Mesenteric fat pad (tissue), 1 donor: ENCODE measurements around the gene DYSF. TPM values are rescaled to one million over a fixed set of nuclear protein-coding genes. Genes with fewer than 3 reads are reported as not detected.

Source experiments
- DNase-seq: peaks from one replicate; pipeline ENCODE4 v3.0.0-alpha.2; 2020; ENCODE audit warnings: low spot score
- total RNA-seq: library from RNA; stranded (reverse); fragmentation: NEBNext Ultra II Directional; extraction: Animal tissue kit (Norgen Biotek cat#: 25700); gene quantifications from one replicate; pipeline ENCODE4 v1.2.1, GENCODE V29; 2021
- donor health status: DM: yes; HTN: yes; CAD: no.

The DYSF gene
- total RNA-seq, 1 donor from 2014 or later, result 54.1 TPM

DNA sequence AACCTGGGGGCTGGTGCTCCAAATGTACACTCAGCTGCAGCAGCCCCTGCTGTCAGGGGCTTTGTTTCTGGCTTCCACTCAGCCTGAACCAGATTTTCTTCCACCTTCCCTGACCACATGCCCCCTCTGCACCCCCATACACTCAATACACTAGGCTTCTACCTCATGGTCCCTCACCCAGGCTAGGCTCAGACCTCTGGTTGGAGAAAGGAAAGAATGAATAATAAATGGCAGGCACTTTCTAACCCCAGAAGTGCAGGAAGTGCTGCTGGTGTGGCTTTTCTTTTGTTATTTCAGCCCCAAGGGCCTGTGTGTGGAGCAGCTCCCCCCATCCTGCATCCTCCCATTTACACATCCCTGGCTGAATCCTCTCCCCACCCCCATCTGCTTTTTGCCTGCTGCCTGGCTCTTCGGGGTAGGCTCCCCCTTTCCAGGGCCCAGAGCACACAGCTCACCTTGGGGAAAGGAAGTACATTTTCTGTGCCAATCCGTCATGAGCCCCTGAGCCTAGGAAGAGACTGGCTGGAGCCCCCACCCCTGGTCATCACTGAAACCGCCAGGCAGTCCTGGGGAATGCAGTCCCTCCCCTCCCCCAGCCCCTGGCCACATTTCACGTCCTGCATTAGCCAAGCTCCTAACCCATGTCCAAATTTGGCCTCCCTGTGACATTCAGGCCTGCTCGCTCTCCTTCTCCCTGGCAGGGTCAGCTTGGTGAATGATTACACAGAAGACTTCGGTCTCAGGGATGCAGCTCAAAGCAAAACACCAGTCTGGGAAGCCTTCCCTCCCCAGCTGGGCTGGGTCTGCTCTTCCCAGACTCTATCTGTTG lies 2.6 kb downstream of the DYSF start:
- no peak for DNase-seq

DNA sequence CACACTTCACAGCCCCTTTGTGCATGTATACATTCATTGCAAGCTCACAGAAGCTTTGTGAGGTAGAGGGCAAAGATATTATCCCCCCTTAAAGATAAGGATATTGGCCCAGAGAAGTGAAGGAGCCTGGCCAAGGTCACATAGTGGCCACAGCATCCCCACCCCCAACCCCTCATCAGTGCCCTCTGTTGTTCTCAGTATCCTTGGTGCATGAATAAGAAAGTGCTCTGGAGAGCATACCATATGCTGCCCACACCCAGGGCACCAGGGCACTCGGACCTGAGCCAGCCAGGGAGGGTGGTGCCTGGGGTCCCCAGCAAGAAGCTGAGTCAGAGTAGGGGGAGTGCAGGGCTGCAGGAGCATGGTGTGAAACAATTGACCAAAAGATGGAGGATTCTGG lies 3.3 kb downstream of the DYSF start:
- no peak for DNase-seq

DNA sequence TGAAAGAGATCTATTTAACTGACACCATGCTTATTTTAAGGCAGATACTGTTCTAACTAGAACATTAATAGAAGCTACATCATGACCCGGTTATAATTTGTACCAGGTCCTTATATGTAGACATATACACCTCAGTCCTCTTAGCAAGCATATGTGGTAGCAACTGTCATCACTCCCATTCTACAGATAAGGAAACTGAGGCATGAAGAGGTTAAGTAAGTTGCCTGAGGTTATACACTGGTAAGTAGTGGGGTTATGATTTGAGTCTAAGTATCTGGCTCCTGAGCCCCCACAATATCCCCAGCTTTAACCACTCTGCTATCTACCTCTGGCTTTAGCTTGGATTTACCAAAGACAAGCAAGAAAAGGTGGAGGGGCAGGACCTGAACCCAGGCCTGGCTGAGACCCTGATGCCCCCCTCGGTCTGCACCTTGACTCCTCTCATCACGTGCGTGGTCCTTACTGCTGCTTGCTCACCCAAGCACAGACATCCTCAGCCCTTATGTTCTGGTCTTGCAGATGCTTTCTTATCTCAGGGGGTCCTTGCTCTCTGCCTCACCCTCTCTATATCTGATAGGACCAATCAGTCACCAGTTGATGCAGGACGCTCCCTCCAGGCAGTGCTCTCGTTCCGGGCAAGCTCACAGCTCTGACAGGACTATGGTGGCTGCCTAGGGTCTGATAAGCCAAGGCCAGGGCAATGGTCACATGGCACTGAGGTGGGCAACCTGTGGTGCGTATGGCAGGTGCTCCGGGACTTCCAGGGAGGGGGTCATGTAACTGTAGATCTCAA lies 4.0 kb downstream of the DYSF start:
- no peak for DNase-seq

DNA sequence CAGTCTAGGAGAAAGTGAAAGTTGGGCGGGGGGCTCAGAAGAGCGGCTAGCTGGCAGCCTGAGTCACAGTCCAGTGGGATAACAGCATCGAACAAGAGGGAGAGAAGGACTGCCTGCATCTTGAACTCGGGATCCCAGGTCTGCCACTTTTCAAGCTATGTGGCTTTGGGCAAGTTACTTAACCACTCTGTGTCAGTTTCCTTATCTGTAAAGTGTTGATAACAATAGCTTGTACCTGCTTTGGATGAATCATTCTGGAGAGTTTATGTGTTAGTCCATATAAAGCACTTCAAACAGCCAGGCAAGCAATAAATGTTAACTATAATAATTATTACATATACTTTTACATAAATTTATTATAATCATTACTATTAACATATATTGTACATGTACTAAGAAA lies 4.6 kb downstream of the DYSF start:
- DNase-seq, result no peak

DNA sequence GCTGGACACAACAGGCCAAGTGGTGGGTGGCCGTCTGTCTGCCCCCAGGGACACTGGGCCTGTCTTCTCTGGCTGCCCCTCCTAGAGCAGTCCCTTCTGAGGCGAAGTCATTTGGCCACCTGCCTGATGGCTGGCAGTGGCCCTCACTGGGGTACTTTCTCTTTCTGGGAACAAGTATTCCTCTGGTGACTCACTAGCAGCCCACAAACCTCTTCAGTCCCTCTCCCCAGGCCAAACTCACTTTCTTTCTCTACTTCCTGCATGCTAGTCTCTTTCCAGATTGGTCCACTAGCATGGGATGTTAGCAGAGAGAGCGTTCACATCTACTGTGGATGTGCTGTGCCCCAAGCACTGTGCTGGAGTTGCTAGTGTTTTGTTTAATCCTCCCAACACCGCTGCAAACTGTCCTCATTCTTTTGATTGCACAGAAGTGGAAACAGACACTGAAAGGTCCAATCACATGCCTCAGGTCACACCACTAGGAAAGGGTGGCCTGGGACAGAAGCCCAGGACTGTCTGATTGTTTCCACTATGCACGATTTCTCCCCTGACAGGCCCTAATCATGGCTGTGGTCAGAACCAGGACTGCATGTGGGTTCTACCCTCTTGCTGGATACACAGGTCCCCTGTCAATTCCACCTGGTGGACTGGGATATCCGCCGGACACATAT lies 5.2 kb downstream of the DYSF start:
- no peak for DNase-seq

DNA sequence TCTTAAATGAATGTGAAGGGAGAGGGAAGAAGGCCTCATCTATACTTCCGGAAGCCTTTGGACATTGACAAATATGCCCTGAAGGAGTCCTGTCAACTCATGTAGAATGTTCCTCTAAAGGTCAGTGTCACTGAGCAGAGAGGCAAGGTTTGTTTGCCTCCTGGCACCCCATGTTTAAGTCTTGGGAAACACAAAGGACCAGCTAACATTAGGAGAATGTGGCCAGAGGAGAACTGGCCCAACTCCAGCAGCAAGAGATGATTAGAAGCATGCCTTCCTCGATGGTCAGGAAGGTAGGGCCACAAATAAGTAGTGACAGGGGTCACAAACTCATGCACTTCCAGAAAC lies 5.7 kb downstream of the DYSF start:
- no peak for DNase-seq

DNA sequence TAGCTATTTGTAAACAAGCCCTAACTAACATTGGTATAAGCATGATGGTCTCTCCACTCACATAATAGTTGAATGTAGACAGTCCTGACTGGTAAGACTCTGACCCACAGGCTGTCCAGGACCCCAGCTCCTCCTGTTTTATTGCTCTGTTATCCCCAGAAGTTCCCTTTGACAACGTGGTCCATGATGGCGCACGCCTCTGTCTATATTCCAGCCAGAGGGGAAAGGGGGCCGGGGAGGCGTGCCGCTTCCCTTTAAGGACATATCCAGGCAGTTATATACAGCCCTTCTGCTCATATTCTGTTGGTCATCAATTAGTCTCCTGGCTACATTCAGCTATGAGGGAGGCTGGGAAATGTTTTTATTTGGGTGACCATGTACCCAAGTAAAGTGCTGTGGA lies 6.7 kb downstream of the DYSF start:
- DNase-seq, result no peak

DNA sequence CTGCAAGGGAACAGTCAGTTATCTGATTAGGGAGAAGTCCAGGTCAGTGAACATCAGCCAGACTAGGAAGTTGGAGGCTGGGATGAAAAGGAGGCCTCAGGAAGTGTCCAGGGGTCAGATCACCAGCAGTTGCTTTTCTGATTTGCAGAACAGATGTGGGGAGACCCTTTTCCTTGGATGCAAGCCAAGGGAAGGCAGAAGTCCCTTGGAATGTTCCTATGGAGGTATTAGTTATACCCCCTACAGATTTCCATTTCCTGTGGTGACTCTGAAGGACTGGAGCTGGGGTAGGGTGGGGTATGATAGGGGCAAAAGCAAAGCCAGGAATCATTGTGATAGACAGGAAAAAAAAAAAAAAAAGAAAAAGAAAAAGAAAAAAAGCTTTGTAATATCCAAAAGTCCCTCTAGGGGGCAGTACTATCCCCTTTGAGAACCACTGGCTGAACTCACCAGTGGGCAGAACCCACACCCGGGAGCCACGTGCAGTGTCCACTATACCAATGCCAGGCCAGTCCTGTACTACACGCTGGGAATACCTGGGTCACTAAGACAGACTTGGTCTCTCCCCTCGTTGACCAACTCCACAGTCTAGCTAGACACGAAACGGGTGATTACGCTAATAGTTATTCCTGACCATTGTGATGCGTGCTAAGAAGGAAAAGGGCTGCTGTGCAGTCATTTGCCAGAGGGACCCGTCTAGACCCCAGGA lies 7.4 kb downstream of the DYSF start:
- DNase-seq, result no peak

DNA sequence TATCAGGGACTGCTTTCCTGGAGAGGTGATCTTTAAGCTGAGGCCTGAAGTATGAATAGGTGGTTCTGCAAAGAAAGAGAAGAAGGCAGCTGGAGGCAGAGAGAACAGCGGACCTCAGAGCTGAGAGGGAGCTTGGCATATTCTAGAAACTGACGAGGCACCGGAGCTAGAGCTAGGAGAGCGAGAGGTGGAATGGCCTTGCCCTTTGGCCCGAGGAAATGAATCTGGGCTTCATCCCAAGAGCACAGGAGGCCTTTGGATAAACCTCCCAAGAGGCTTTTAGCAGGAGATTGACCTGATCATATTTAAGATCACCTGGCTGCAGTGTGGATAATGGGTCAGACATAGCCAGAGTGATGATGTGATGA lies 7.9 kb downstream of the DYSF start:
- DNase-seq, result no peak

DNA sequence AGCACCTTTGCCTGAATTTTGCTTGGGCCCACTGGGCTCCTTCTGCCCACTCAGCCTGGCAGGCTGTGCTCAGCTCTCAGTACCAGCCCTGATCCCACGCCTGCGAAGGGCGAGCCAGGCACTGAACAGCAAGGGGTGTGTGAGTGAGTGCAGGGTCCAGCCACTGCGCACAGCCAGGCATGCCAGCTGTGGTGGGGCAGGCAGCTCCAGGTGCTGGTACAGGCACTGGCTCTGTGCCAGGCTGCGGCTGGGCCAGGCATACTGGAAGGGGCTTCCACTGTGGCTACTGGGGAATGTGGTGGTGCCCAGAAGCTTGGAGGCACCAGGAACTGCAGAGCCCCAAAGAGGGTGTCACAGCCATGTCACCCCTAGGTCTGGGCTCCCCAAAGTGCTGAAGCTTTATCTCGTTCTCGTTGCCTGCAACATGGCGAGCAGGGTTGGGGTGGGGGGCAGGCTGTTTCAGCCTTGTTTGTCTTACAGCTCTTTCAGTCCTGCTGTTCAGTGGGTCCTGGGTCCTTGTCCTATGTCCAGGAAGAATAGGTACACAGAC lies 8.8 kb downstream of the DYSF start:
- no peak for DNase-seq

DNA sequence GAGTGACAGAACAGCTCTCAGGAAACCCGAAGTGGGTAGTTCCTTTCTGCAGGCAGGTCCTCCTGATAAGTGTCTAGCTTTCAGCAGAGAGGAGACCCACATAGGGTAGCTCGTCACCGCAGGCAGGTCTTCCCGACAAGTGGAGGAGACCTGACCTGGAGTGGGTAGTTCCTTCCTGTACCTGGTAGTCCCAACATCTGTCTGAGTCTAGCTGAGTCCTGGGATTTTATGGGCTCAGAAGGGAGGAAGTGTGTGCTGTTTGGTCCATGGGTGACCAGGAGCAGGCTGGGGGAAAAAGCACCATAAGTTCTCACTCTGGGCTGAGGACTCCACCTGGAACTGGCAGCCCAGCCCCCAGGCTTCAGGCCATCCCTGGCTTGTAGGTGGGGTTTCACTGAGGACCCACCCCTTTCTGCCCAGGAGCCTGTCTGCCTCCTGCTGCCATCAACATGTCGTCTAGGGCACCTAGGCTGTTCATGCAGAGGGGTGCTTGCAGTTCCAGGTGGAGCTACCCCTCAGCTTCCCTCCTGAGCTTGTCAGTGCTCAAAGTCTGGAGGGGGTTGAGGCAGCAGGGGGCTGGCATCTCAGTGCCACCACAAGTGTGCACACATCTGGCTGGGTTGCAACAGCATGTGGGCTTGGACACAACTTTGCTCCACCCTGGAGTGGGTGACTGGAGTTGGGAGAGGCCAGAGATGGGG lies 9.4 kb downstream of the DYSF start:
- no peak for DNase-seq

DNA sequence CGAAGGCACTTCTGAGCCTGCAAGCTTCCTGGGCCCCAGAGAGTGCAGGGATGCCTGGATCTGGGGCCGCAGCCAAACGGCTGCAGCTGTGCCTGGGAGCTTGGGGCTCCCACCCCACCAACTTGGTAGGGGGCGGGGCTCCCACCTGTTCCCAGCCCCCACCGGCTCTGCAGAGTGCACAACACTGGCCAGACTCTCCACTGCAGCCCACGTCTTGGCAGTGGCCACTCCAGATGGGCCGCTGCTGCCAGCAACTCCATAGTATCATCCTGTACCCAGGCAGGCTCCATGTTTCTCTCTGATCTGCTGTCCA lies 9.9 kb downstream of the DYSF start:
- DNase-seq, result no peak

DNA sequence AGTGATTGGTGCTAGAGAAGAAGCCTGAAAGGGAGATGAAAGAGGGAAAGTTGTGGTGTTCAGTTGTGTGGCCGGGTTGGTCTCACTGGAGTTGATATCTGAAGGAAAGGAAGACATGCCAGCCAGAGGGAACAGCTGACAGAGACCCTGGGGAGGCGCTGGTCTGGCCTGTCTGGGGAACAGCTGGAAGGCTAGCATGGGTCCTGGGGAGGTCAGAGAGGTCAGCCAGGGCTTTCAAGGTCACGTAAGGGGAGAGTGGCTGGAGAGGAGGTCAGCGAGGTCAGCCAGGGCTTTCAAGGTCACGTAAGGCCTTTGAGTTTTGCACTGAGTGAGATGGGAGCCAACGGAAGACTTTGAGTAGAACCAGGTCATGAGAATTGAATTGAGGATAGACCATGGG lies 11.0 kb downstream of the DYSF start:
- DNase-seq, result no peak

DNA sequence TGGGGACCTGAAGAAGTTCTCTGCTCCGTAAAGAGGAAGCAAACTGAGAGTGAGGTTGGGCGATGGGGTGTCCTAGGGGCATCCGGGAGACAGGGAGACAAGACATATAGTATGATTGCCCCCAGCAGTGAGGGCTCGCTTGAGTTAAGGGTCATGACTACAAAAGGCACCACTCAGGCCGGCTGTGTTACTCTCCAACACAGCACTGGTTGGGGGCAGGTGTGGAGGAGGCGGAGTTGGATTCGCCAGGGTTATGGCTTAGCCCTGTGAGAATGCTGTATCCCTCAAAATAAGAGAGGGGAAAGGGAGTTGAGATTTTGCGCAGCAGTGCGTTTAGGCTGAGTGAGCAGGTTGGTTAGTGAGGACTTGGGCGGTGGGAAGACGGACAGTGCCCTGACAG lies 12.0 kb downstream of the DYSF start:
- no peak for DNase-seq

DNA sequence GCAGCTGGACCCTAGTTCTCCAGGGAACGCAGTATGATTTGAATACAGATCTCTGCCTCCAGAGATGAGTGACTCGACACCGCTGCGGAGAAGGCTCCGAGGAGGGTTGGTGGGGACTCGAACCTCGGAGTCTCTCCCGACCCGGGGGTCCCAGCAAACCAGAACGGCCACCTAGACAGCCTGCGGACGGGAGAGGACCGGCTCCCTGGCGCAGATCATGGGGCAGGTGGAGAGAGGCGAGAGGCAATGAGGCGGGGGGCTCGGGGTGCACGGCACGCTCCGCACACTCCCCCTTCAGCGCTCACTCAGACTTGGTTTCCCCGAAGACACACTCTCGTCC lies 12.6 kb downstream of the DYSF start:
- DNase-seq, result no peak

DNA sequence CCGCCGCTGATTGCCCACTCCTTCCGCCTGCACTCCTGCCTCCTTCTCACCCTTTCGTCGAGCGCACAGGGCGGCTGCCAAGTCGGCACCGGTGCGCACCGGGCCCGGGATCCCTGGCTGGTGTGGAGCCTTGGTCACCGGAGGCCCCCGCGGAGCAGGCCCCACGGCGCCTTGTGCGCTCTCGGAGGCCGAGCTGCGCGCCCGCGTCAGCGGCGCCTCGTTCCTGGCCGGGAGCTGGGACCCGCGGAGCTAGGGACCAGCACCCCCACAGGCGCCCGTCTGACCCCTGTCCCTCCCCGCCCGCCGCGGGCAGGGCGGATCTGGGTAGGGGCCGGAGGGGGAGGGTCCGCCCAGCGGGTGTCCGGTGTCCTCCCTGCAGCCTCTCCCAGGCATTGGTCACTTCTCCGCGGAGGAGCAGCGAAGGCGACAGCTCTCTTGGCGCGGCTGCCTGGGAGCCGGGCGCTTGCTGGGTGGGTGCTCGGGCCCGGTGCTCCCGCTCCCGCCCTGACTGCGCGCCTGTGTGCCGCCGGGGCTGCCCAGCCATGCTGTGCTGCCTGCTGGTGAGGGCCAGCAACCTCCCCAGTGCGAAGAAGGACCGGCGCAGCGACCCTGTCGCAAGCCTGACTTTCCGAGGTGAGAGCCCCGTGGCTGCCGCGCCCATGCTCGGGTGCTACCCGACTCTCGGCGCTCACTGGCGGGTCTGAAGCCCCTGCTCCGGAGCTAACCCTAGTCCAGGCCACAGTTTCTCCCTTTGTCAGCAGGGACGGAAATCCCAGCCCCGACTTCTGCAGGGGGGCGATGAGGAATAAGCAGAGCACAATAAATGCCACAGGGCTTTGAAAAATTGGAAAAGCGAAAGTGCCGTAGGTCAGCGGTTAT lies 13.2 kb downstream of the DYSF start:
- DNase-seq, result no peak

DNA sequence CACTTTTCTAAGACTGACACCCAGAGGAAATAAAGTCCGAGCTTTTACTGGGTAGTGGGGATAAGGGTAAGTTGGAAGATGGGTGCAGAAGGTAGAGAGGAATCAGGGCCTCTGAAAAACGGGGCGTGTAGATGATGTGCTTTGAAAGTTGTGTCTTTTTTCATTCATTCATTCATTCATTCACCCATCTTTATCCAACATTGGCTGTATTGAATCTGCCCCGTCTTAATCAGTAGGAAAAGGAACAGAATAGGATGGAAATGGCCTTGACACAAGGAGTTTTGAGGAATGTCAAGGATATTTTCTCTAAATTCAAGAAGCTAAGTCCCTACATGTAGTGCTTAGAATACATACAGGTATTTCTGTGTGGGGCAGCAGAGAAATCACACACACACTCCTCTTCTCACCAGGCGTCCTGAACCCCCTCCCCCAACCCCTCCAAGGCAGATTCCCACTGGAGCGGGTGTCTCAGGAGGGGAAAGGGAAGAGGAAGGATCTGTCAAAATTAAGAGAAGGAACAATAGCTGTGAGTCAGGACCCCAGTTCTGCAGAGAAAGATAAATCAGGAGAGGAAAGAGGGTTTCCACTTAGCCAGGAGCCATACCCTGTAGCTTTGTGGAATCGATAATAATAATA lies 13.9 kb downstream of the DYSF start:
- DNase-seq, result no peak

DNA sequence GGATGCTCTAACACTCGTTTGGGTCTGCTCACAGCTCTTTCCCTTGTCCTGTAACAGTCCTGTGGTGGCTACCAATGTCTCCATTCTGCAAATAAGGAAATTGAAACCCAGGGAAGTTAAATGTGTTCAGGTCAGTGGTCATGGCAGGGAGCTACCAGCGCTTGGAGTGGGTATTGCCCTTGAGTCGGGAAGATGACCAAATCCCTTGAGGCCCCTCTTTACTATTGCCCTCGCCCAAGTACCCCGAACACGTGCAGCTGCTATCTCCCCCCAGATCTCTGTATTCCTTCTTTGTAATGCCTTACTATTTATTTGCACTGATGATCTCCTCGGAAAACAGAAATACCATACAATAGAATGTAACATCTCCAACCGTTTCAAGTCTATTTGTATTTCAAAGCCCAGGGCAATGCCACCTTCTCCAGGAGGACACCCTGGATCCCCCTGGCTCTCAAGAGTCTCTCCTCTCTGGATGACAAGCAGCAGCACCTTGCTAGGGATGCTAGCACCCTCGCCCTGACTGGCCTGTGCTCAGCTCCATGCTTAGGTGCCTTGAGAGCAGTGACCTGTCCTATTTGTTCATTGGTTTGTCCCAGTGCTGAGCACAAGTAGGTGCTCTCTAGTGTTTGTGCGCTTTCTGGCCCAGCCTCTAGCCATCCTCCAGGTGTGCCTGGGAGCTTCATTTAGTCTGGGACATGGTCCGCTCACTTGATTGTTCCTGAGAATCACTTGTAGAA lies 15.1 kb downstream of the DYSF start:
- DNase-seq, result no peak
